HepG2 (cell line): ENCODE data around the gene MAP3K7CL. TPM values are rescaled to one million over a fixed set of nuclear protein-coding genes. Genes with fewer than 3 reads are reported as not detected.

Experiments
- ATAC-seq: fragments of 200-7000 bp; cut with Tn5 transposase; 3 replicates; pipeline ENCODE4 v1.9.1; 2020; ENCODE audit warnings: mild to moderate bottlenecking, moderate library complexity
- BruUV-seq: library from RNA; stranded (reverse); fragments of 400-500 nt; replicated peaks from 2 replicates; lab custom pipeline; 2021; lab: Mats Ljungman, UMichigan
- CTCF ChIA-PET: fragments of 300-600 bp; formaldehyde crosslinking; extraction: SDS; loops from one replicate; lab custom pipeline; 2021; ENCODE audit warnings: low total read pairs, inconsistent platforms, low intra/inter-chr PET ratio; lab: Yijun Ruan, JAX
- POLR2A ChIA-PET: fragments of 350-600 bp; sonication (Branson Sonifier 250); formaldehyde crosslinking; loops from one replicate; lab custom pipeline; 2020; ENCODE audit warnings: antibody characterized with exemption, inconsistent platforms; lab: Yijun Ruan, JAX
- DNase-seq: peaks from one replicate; pipeline ENCODE4 v3.0.0-alpha.2; 2015; ENCODE audit warnings: low spot score
- FAIRE-seq: peaks from 3 replicates; lab custom pipeline; 2011; peaks lifted over from hg19 to GRCh38; lab: Jason Lieb, UNC
- H2AFZ ChIP-seq: one replicate; pipeline ENCODE4 v1.6.1; 2011; ENCODE audit warnings: low read length, inconsistent platforms
- H3K27ac ChIP-seq: fragments of 300-600 bp; 3 replicates; pipeline ENCODE4 v1.8.0; 2011; ENCODE audit warnings: mixed run types, mild to moderate bottlenecking, mixed read lengths, low read length, inconsistent platforms; ENCODE audit not compliant: insufficient read depth; ENCODE audit errors: extremely low read length
- H3K27me3 ChIP-seq, 2 experiments: fragments of 200-600 bp in 1 of 2; 2 replicates in 1 of 2; 3 replicates in 1 of 2; pipeline versions ENCODE4 v1.6.0 to v1.8.0; 2011; ENCODE audit warnings: low read length in 2 of 2, mild to moderate bottlenecking in 2 of 2, moderate library complexity in 2 of 2, inconsistent platforms in 1 of 2; ENCODE audit not compliant: insufficient read depth in 2 of 2, control insufficient read depth in 1 of 2
- H3K36me3 ChIP-seq, 2 experiments: fragments of 200-600 bp in 1 of 2; replicated peaks in 1 of 2; 2 replicates in 1 of 2; 3 replicates in 1 of 2; pipeline versions ENCODE4 v1.5.1 to v1.8.0; 2011; ENCODE audit warnings: low read length in 2 of 2, inconsistent platforms in 1 of 2; ENCODE audit not compliant: insufficient read depth in 2 of 2, control insufficient read depth in 1 of 2
- H3K4me1 ChIP-seq: 2 replicates; pipeline ENCODE4 v1.5.1; 2012; ENCODE audit warnings: low read length, inconsistent platforms; ENCODE audit not compliant: insufficient read depth
- H3K4me2 ChIP-seq: 2 replicates; pipeline ENCODE4 v1.6.0; 2011; ENCODE audit warnings: low read depth, low read length, inconsistent platforms
- H3K4me3 ChIP-seq, 3 experiments: fragments of 200-600 bp in 1 of 3; sonication (generic), shearing (Covaris generic) in 1 of 3; replicated peaks in 1 of 3; 2 replicates each; pipeline ENCODE4 v1.5.1; 2011 to 2016; ENCODE audit warnings: low read length in 3 of 3, inconsistent platforms in 2 of 3, low read depth in 2 of 3, mild to moderate bottlenecking in 2 of 3, control low read depth in 1 of 3, mixed read lengths in 1 of 3; ENCODE audit not compliant: insufficient read depth in 1 of 3
- H3K79me2 ChIP-seq: one replicate; pipeline ENCODE4 v1.6.1; 2011; ENCODE audit warnings: low read length, inconsistent platforms; ENCODE audit not compliant: insufficient read depth
- H3K9ac ChIP-seq: 2 replicates; pipeline ENCODE4 v1.6.0; 2011; ENCODE audit warnings: mild to moderate bottlenecking, low read depth, low read length, inconsistent platforms; ENCODE audit not compliant: insufficient read depth
- H3K9me3 ChIP-seq: 2 replicates; pipeline ENCODE4 v1.5.1; 2012; ENCODE audit warnings: mild to moderate bottlenecking, low read length
- H4K20me1 ChIP-seq: 2 replicates; pipeline ENCODE4 v1.6.0; 2011; ENCODE audit warnings: inconsistent platforms, mild to moderate bottlenecking, low read length, moderate library complexity; ENCODE audit not compliant: insufficient read depth
- DZIP1 ChIP-seq: sonication (generic); formaldehyde crosslinking; IDR thresholded peaks from 2 replicates; pipeline ENCODE4 v1.5.0; 2020; ENCODE audit warnings: mild to moderate bottlenecking, missing genetic modification reagents
- E2F1 ChIP-seq: sonication (generic); formaldehyde crosslinking; IDR thresholded peaks from 2 replicates; pipeline ENCODE4 v1.5.0; 2020; ENCODE audit warnings: missing genetic modification reagents
- ELF3 ChIP-seq: IDR thresholded peaks from 2 replicates; pipeline ENCODE4 v1.6.1; 2016; ENCODE audit warnings: missing genetic modification reagents, missing compliant biosample characterization
- RFX1 ChIP-seq: fragments of 450-650 bp; IDR thresholded peaks from 2 replicates; pipeline ENCODE4 v1.6.1; 2017
- SKIL ChIP-seq: sonication (generic); formaldehyde crosslinking; IDR thresholded peaks from 2 replicates; pipeline ENCODE4 v1.8.0; 2022; ENCODE audit warnings: missing genetic modification reagents, mild to moderate bottlenecking, moderate library complexity, borderline replicate concordance
- TOPORS ChIP-seq: sonication (generic); formaldehyde crosslinking; IDR thresholded peaks from 2 replicates; pipeline ENCODE4 v1.8.0; 2023; ENCODE audit warnings: mild to moderate bottlenecking, missing genetic modification reagents
- ZFP82 ChIP-seq: sonication (generic); formaldehyde crosslinking; IDR thresholded peaks from 2 replicates; pipeline ENCODE4 v1.5.1; 2020; ENCODE audit warnings: mild to moderate bottlenecking, missing genetic modification reagents, borderline replicate concordance
- ZFP91 ChIP-seq: sonication (generic); formaldehyde crosslinking; IDR thresholded peaks from 2 replicates; pipeline ENCODE4 v1.9.0; 2022; ENCODE audit warnings: missing genetic modification reagents, mild to moderate bottlenecking, borderline replicate concordance
- ZFY ChIP-seq: sonication (generic); formaldehyde crosslinking; IDR thresholded peaks from 2 replicates; pipeline ENCODE4 v1.4.0; 2020; ENCODE audit warnings: missing genetic modification reagents
- ZMAT3 ChIP-seq: sonication (generic); formaldehyde crosslinking; conservative IDR thresholded peaks from 2 replicates; pipeline ENCODE4 v1.7.0; 2021; ENCODE audit warnings: missing genetic modification reagents
- ZNF280B ChIP-seq: sonication (generic); formaldehyde crosslinking; IDR thresholded peaks from 2 replicates; pipeline ENCODE4 v1.5.0; 2020; ENCODE audit warnings: missing genetic modification reagents, mild to moderate bottlenecking, borderline replicate concordance
- ZNF513 ChIP-seq: sonication (generic); formaldehyde crosslinking; conservative IDR thresholded peaks from 2 replicates; pipeline ENCODE4 v1.5.0; 2020; ENCODE audit warnings: missing genetic modification reagents
- ZNF572 ChIP-seq: sonication (generic); formaldehyde crosslinking; IDR thresholded peaks from 2 replicates; pipeline ENCODE4 v1.5.1; 2020; ENCODE audit warnings: mild to moderate bottlenecking, missing genetic modification reagents
- WGBS: methylation state at CpG from one replicate; pipeline ENCODE4 v1.1.6; 2017; ENCODE audit warnings: low lambda C conversion rate; 5-methylcytosine and 5-hydroxymethylcytosine counted together
- in situ Hi-C: cut with HindIII; loops from 2 replicates; pipeline ENCODE4 v1.10.0; 2017; ENCODE audit warnings: low pct_unique_long_range_greater_than_20kb; ENCODE audit not compliant: extremely low pct_ligation_motif_present
- intact Hi-C: fragments of 100-400 bp; cut with micrococcal nuclease; formaldehyde crosslinking; loops from one replicate; pipeline ENCODE4 v1.10.0; 2022; ENCODE audit not compliant: unreplicated experiment
- polyA plus RNA-seq, 8 experiments: library from polyadenylated mRNA; depleted of rRNA in 3 of 8; stranded (reverse) in 7 of 8; unstranded in 1 of 8; fragments of >200 nt; fragmentation: Illumina TruSeq in 4 of 8; extraction: Trizol in 4 of 8; gene quantifications; 2 replicates each; pipeline versions ENCODE4 v1.2.1 to v1.2.3, GENCODE V29; 2011 to 2016; ENCODE audit warnings: low read depth in 4 of 8, missing spikeins in 1 of 8, mixed read lengths in 1 of 8; ENCODE audit not compliant: insufficient read depth in 1 of 8
- total RNA-seq, 5 experiments: library from RNA; depleted of rRNA; stranded (reverse); fragments of >200 nt; fragmentation: Illumina TruSeq; extraction: Trizol; gene quantifications; 2 replicates each; pipeline ENCODE4 v1.2.3, GENCODE V29; 2016; ENCODE audit warnings: low read depth in 1 of 5

The MAP3K7CL gene
- total and polyA plus RNA-seq, 2 of the 13 experiments (the other 11 are each of a cell fraction or from before 2014, with no cell fraction given): 0.04 to 0.15 TPM

GRCh38 chr21:29193072-29193471 lies 62.6 kb downstream of the MAP3K7CL start:
- POLR2A ChIA-PET: no interaction called here
- H3K9me3 ChIP-seq: no peaks in the 10 kb centered on the region
- H3K27ac ChIP-seq: no peak overlapping the region
- no TSS peak for BruUV-seq
- no peaks in the 10 kb centered on the region for H3K36me3 ChIP-seq
- FAIRE-seq (no peak), ATAC-seq (no peak), DNase-seq (no peak)
- no peaks in the 10 kb centered on the region; a peak in 1 of 5 replicates for H3K27me3 ChIP-seq
- H2AFZ ChIP-seq: no peak overlapping the region
- WGBS: 94% methylated on average over 10 of the region's 10 CpGs
- peaks cover 49% of the 10 kb centered on the region for H3K4me1 ChIP-seq
- no peaks in the 10 kb centered on the region for H3K79me2 ChIP-seq
- H3K4me3 ChIP-seq: no peak overlapping the region
- no peak overlapping the region for H3K4me2 ChIP-seq
- no peak overlapping the region for H3K9ac ChIP-seq
- no peaks in the 10 kb centered on the region for H4K20me1 ChIP-seq
- in situ Hi-C loops (no loop called here), intact Hi-C loops (loop anchor here (10.0 kb wide), 1 partner anchor 102 kb away; the partner anchor contains the start of gene BACH1)
- CTCF ChIA-PET: no interaction called here
- TF ChIP-seq SKIL (CRISPR knock-in tag) (no peak), DZIP1 (CRISPR knock-in tag) (no peak), ZFP91 (CRISPR knock-in tag) (no peak), ZFY (no peak), ELF3 (CRISPR knock-in tag) (no peak), E2F1 (CRISPR knock-in tag) (no peak), ZNF572 (CRISPR knock-in tag) (no peak), ZMAT3 (CRISPR knock-in tag) (no peak), RFX1 (no peak), ZNF513 (no peak), ZFP82 (CRISPR knock-in tag) (no peak), ZNF280B (CRISPR knock-in tag) (no peak), TOPORS (CRISPR knock-in tag) (no peak)
